OCI-LY1 (cell line): Measurements from ENCODE around the gene GORAB.

Experiments used
- H2AFZ ChIP-seq: fragments of 200-600 bp; sonication (generic), shearing (Covaris generic); 2 replicates; pipeline ENCODE4 v1.6.0; 2014; ENCODE audit warnings: antibody characterized with exemption, mild to moderate bottlenecking, low read length
- H3F3A ChIP-seq: fragments of 200-600 bp; sonication (generic), shearing (Covaris generic); 2 replicates; pipeline ENCODE4 v1.6.0; 2014; ENCODE audit warnings: mild to moderate bottlenecking, antibody characterized with exemption, low read length, moderate library complexity; ENCODE audit not compliant: insufficient read depth
- H3K27ac ChIP-seq: fragments of 200-600 bp; sonication (generic); 2 replicates; pipeline ENCODE4 v1.5.1; 2014; ENCODE audit warnings: low read length, mixed run types, mild to moderate bottlenecking, low read depth; ENCODE audit not compliant: poor library complexity, severe bottlenecking
- H3K27me3 ChIP-seq: fragments of 200-600 bp; sonication (generic); 2 replicates; pipeline ENCODE4 v1.6.0; 2014; ENCODE audit warnings: antibody characterized with exemption, mild to moderate bottlenecking, low read length, moderate library complexity; ENCODE audit not compliant: insufficient read depth
- H3K36me3 ChIP-seq: fragments of 200-600 bp; sonication (generic); 2 replicates; pipeline ENCODE4 v1.6.1; 2014; ENCODE audit warnings: mild to moderate bottlenecking, antibody characterized with exemption, low read length, moderate library complexity, mixed read lengths; ENCODE audit not compliant: insufficient read depth
- H3K4me1 ChIP-seq: fragments of 200-600 bp; sonication (generic); 2 replicates; pipeline ENCODE4 v1.5.1; 2014; ENCODE audit warnings: mild to moderate bottlenecking, low read length, moderate library complexity; ENCODE audit not compliant: insufficient read depth, severe bottlenecking
- H3K4me2 ChIP-seq: fragments of 200-600 bp; sonication (generic), shearing (Covaris generic); 2 replicates; pipeline ENCODE4 v1.6.1; 2014; ENCODE audit warnings: low read length
- H3K4me3 ChIP-seq: fragments of 200-600 bp; sonication (generic); 2 replicates; pipeline ENCODE4 v1.5.1; 2014; ENCODE audit warnings: low read length, low read depth, mild to moderate bottlenecking, mixed read lengths; ENCODE audit not compliant: poor library complexity, severe bottlenecking
- H3K79me2 ChIP-seq: fragments of 200-600 bp; shearing (Covaris generic); 2 replicates; pipeline ENCODE4 v1.6.1; 2016; ENCODE audit warnings: mixed run types, low read length, mixed read lengths; ENCODE audit not compliant: insufficient read depth
- H3K9ac ChIP-seq: fragments of 200-600 bp; sonication (generic), shearing (Covaris generic); 2 replicates; pipeline ENCODE4 v1.6.1; 2014; ENCODE audit warnings: mild to moderate bottlenecking, low read length, mixed read lengths
- H3K9me2 ChIP-seq: fragments of 200-600 bp; sonication (generic), shearing (Covaris generic); 2 replicates; pipeline ENCODE4 v1.6.1; 2014; ENCODE audit warnings: low read depth, mild to moderate bottlenecking, low read length, mixed read lengths
- H3K9me3 ChIP-seq: fragments of 200-600 bp; shearing (Covaris generic); 2 replicates; pipeline ENCODE4 v1.6.1; 2014; ENCODE audit warnings: low read length, mixed read lengths
- H4K20me1 ChIP-seq: fragments of 200-600 bp; sonication (generic), shearing (Covaris generic); 2 replicates; pipeline ENCODE4 v1.6.0; 2016; ENCODE audit warnings: mild to moderate bottlenecking, low read length; ENCODE audit not compliant: insufficient read depth
- EZH2 ChIP-seq: fragments of 200-600 bp; sonication (generic), shearing (Covaris generic); IDR thresholded peaks from 2 replicates; pipeline ENCODE4 v1.8.0; 2017; ENCODE audit warnings: borderline replicate concordance, mixed run types, mild to moderate bottlenecking, antibody characterized with exemption, low read length, moderate library complexity, mixed read lengths
- TF ChIP-seq, protein P1 (sequence below): fragments of 200-600 bp; sonication (generic), shearing (Covaris generic); IDR thresholded peaks from 2 replicates; pipeline ENCODE4 v1.5.1; 2017; ENCODE audit warnings: mild to moderate bottlenecking, antibody characterized with exemption, low read length, moderate library complexity, mixed read lengths

GORAB gene

DNA sequence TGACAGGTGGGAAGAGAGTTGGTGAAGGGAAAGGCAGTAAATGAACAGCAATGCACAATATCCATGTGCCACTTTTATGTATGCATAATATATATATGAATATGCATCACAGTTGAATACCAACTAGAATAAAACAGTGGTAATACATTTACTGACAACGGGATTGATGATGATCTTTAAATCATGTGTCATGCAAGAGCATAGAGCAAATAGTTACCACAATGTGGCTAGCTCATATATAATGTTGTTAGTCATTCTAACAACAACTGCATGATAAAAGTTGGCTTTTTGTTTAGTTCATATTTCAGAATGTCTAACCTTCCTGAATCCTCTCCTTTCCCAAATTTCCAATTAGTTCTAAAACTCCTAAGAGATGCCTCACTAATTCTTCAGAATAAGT lies 46.4 kb downstream of the GORAB start:
- H3K9ac ChIP-seq, result no peak overlapping the region
- H3K36me3 ChIP-seq, result no peaks in the 10 kb centered on the region
- no peak overlapping the region for H3K4me3 ChIP-seq
- H3K9me3 ChIP-seq, result no peaks in the 10 kb centered on the region
- H3K9me2 ChIP-seq, result no peaks in the 10 kb centered on the region
- TF ChIP-seq, protein P1, sequence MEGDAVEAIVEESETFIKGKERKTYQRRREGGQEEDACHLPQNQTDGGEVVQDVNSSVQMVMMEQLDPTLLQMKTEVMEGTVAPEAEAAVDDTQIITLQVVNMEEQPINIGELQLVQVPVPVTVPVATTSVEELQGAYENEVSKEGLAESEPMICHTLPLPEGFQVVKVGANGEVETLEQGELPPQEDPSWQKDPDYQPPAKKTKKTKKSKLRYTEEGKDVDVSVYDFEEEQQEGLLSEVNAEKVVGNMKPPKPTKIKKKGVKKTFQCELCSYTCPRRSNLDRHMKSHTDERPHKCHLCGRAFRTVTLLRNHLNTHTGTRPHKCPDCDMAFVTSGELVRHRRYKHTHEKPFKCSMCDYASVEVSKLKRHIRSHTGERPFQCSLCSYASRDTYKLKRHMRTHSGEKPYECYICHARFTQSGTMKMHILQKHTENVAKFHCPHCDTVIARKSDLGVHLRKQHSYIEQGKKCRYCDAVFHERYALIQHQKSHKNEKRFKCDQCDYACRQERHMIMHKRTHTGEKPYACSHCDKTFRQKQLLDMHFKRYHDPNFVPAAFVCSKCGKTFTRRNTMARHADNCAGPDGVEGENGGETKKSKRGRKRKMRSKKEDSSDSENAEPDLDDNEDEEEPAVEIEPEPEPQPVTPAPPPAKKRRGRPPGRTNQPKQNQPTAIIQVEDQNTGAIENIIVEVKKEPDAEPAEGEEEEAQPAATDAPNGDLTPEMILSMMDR, result no peak
- TF ChIP-seq EZH2, result no peak
- no peak overlapping the region for H3K4me2 ChIP-seq
- no peaks in the 10 kb centered on the region for H3K4me1 ChIP-seq
- no peaks in the 10 kb centered on the region for H4K20me1 ChIP-seq
- H3K79me2 ChIP-seq, result no peaks in the 10 kb centered on the region
- H3F3A ChIP-seq, result no peaks in the 10 kb centered on the region
- no peak overlapping the region for H3K27ac ChIP-seq
- H2AFZ ChIP-seq, result no peak overlapping the region
- no peaks in the 10 kb centered on the region for H3K27me3 ChIP-seq

DNA sequence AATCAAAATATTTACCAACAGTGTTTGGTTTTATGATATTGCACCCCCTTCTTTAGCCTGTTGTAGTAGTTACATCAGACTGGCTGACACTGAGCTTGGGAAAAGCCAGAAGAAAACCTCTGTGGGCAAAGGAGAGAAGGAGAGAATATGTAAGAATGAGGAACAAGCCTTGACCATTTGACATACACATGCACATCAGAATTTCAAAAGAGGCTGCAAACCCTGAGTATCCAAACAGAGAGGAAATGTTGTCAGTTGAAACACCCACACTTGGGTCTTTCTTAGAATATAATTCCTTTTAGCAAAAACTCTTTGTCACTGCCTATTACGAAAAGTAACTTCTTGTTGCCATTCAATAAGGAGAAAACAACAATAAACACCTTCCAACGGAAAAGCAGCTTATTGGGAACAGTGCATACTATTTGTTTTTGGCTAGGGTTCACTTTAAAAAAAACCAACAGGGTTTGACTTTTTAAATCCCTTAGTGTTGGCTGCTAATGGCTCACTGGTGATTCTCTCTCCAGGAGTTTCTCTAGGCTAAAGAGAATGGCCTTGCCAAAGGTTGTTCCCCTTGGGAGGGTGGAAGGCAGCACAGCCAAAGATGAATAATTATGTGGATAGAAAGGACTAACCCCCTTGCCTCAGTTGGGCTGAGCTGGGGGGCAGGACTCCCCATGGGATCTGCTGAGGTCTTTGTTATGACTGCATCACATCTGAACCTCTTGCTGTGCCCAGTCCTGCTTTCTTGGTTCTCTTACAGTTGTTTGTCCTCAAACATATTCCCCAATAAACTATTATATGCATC lies 48.9 kb downstream of the GORAB start:
- no peak overlapping the region for H3K27ac ChIP-seq
- no peaks in the 10 kb centered on the region for H3K36me3 ChIP-seq
- H3K4me3 ChIP-seq, result no peak overlapping the region
- no peak overlapping the region for H3K9ac ChIP-seq
- no peak overlapping the region for H2AFZ ChIP-seq
- TF ChIP-seq, protein P1, result no peak
- TF ChIP-seq EZH2, result no peak
- H3K9me2 ChIP-seq, result no peaks in the 10 kb centered on the region
- H3K4me2 ChIP-seq, result no peak overlapping the region
- no peaks in the 10 kb centered on the region for H3K27me3 ChIP-seq
- no peaks in the 10 kb centered on the region for H4K20me1 ChIP-seq
- H3K79me2 ChIP-seq, result no peaks in the 10 kb centered on the region
- H3F3A ChIP-seq, result no peaks in the 10 kb centered on the region
- H3K9me3 ChIP-seq, result no peaks in the 10 kb centered on the region
- H3K4me1 ChIP-seq, result no peaks in the 10 kb centered on the region

DNA sequence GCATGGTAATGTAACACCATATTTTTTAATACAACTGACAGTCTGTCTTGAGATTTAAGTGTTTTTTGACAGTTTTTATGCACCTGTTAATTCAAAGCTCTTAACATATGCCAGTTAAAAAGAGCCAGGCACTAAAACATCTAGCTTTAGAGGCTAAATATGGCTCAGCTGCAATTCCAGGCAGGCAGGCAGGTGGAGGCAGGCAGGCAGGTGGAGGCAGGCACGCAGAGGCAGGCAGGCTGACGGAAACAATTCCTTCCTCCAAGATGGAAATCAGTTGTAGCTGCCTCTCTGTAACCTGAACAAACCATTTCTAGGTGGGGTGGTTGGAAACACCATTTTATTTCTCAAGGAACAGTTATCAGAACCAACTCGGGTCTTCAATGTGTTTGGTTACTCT lies 51.2 kb downstream of the GORAB start:
- H3K9ac ChIP-seq, result no peak overlapping the region
- no peak overlapping the region for H3K4me2 ChIP-seq
- no peak overlapping the region for H3K27ac ChIP-seq
- H3K27me3 ChIP-seq, result no peaks in the 10 kb centered on the region
- H3K79me2 ChIP-seq, result no peaks in the 10 kb centered on the region
- H4K20me1 ChIP-seq, result no peaks in the 10 kb centered on the region
- no peak overlapping the region for H3K4me3 ChIP-seq
- TF ChIP-seq, protein P1, result no peak
- TF ChIP-seq EZH2, result no peak
- H3K36me3 ChIP-seq, result no peaks in the 10 kb centered on the region
- H3K9me2 ChIP-seq, result no peaks in the 10 kb centered on the region
- no peak overlapping the region for H2AFZ ChIP-seq
- H3K9me3 ChIP-seq, result no peaks in the 10 kb centered on the region
- H3K4me1 ChIP-seq, result no peaks in the 10 kb centered on the region
- H3F3A ChIP-seq, result no peaks in the 10 kb centered on the region
